ENCODE results near the gene APBA2. TPM values are rescaled to one million over a fixed set of nuclear protein-coding genes. Genes with fewer than 3 reads are reported as not detected.

APBA2 gene
- total RNA-seq, 1 experiment from 2014 or later = 11.2 TPM

- TF ChIP-seq FOXK1 (CRISPR knock-in tag; IDR thresholded peaks at IDR 0.05) = no peak
- TF ChIP-seq ZNF671 (CRISPR knock-in tag; IDR thresholded peaks at IDR 0.05) = no peak
- no peak for TF ChIP-seq TEAD4 (CRISPR knock-in tag; IDR thresholded peaks at IDR 0.05)
- TF ChIP-seq KAT7 (CRISPR knock-in tag; IDR thresholded peaks at IDR 0.05; ENCODE audit: borderline replicate concordance) = no peak
- TF ChIP-seq MXD4 (CRISPR knock-in tag; IDR thresholded peaks at IDR 0.05; ENCODE audit: borderline replicate concordance) = no peak
- TF ChIP-seq IRF1 (CRISPR knock-in tag; IDR thresholded peaks at IDR 0.05) = no peak
- no peak for TF ChIP-seq ZNF416 (CRISPR knock-in tag; IDR thresholded peaks at IDR 0.05)
- no peak for TF ChIP-seq CREB1 (CRISPR knock-in tag; IDR thresholded peaks at IDR 0.05)
- TF ChIP-seq E2F5 (CRISPR knock-in tag; IDR thresholded peaks at IDR 0.05) = no peak
These were observed 1.4 kb upstream of the APBA2 start (continued) for GRCh38 chr15:28884151-28884940.

- ChIA-PET POLR2A (no interaction called here), CTCF (interaction anchor here (1.6 to 2.3 kb wide), 2 partner anchors 17 to 217 kb away, joined by 7 to 8 read pairs; no protein-coding TSS in a partner anchor)
- H3K9me3 Mint-ChIP-seq = no peaks in the 10 kb centered on the region
These were observed 595 bp upstream of the APBA2 start for GRCh38 chr15:28885128-28885629.

GRCh38 chr15:28886431-28887338 is 911 bp downstream of the APBA2 start:
- ChIA-PET POLR2A (no interaction called here), CTCF (interaction anchor here (0.7 to 2.3 kb wide), 7 partner anchors 8 to 215 kb away, joined by 3 to 8 read pairs (median 4); no protein-coding TSS in a partner anchor)
- no peak overlapping the region for H3K27ac Mint-ChIP-seq
- TF ChIP-seq PRRX2 (CRISPR knock-in tag; IDR thresholded peaks at IDR 0.05) = no peak
- no peak for TF ChIP-seq ZNF423 (CRISPR knock-in tag; IDR thresholded peaks at IDR 0.05)
- no peak for TF ChIP-seq ZNF512 (CRISPR knock-in tag; IDR thresholded peaks at IDR 0.05; ENCODE audit: borderline replicate concordance)
- no peak for TF ChIP-seq NR1H2 (CRISPR knock-in tag; IDR thresholded peaks at IDR 0.05)
- no peak for TF ChIP-seq USF1 (CRISPR knock-in tag; IDR thresholded peaks at IDR 0.05)
- TF ChIP-seq E2F1 (CRISPR knock-in tag; IDR thresholded peaks at IDR 0.05) = no peak
- TF ChIP-seq MYBL2 (CRISPR knock-in tag; IDR thresholded peaks at IDR 0.05) = 0 out of 2 replicates have a peak, but pooled peaks have one; percentile 17
- TF ChIP-seq AR (CRISPR knock-in tag; IDR thresholded peaks at IDR 0.05) = no peak
- no peak for TF ChIP-seq SP1 (CRISPR knock-in tag; conservative IDR thresholded peaks at IDR 0.05)
- no peak for TF ChIP-seq NR3C1 (CRISPR knock-in tag; conservative IDR thresholded peaks at IDR 0.05; ENCODE audit: low read depth)
- no peak for TF ChIP-seq HMGXB4 (CRISPR knock-in tag; IDR thresholded peaks at IDR 0.05)

More at GRCh38 chr15:28885128-28885629, 595 bp upstream of the APBA2 start:
- peak overlapping the region; percentile 55 for H3K4me3 Mint-ChIP-seq
- ATAC-seq (no peak), DNase-seq (ENCODE audit: low spot score) (no peak)
- peaks cover 9% of the 10 kb centered on the region for H3K4me1 Mint-ChIP-seq
- H3K27ac Mint-ChIP-seq = no peak overlapping the region
- H3K27me3 Mint-ChIP-seq (ENCODE audit: low read depth) = peaks cover 33% of the 10 kb centered on the region
- TF ChIP-seq RELA (CRISPR knock-in tag; IDR thresholded peaks at IDR 0.05; ENCODE audit: borderline replicate concordance) = no peak
- no peak for TF ChIP-seq CREM (CRISPR knock-in tag; IDR thresholded peaks at IDR 0.05)
- TF ChIP-seq IRF2 (CRISPR knock-in tag; IDR thresholded peaks at IDR 0.05; ENCODE audit: borderline replicate concordance, low read depth) = no peak
- no peak for TF ChIP-seq CBFB (CRISPR knock-in tag; IDR thresholded peaks at IDR 0.05; ENCODE audit: low read depth)
- H3K36me3 Mint-ChIP-seq = no peaks in the 10 kb centered on the region

More at GRCh38 chr15:28886431-28887338, 911 bp downstream of the APBA2 start:
- Mint-ChIP-seq H3K36me3 (no peaks in the 10 kb centered on the region), H3K4me1 (peaks cover 9% of the 10 kb centered on the region), H3K9me3 (no peaks in the 10 kb centered on the region), H3K27me3 (ENCODE audit: low read depth) (peaks cover 33% of the 10 kb centered on the region), H3K4me3 (peak overlapping the region; percentile 66)
- DNase-seq (ENCODE audit: low spot score) = no peak
- peak; percentile 9 for ATAC-seq
